Neural progenitor cell (in vitro differentiated cells): ENCODE data around the gene MYO15B. TPM values are rescaled to one million over a fixed set of nuclear protein-coding genes. Genes with fewer than 3 reads are reported as not detected.
A peak's percentile ranks its signal among the peaks of the same experiment; 100 is the strongest.

Experiments
- DNase-seq: peaks from one replicate; pipeline ENCODE4 v3.0.0-alpha.2; 2016; ENCODE audit warnings: low spot score
- H2AFZ ChIP-seq: fragments of 200-600 bp; sonication (generic); replicated peaks from 2 replicates; pipeline ENCODE4 v1.6.1; 2016; ENCODE audit warnings: antibody characterized with exemption
- H3F3A ChIP-seq: fragments of 200-600 bp; sonication (generic); 2 replicates; pipeline ENCODE4 v1.6.1; 2016; ENCODE audit warnings: antibody characterized with exemption, low read depth
- H3K27ac ChIP-seq: fragments of 200-600 bp; sonication (generic); 2 replicates; pipeline ENCODE4 v1.5.1; 2016; ENCODE audit warnings: mild to moderate bottlenecking
- H3K27me3 ChIP-seq: fragments of 200-600 bp; sonication (generic); 2 replicates; pipeline ENCODE4 v1.6.1; 2016; ENCODE audit warnings: mild to moderate bottlenecking, moderate library complexity
- H3K36me3 ChIP-seq: fragments of 200-600 bp; sonication (generic); 2 replicates; pipeline ENCODE4 v1.5.1; 2016
- H3K4me1 ChIP-seq: fragments of 200-600 bp; sonication (generic); 2 replicates; pipeline ENCODE4 v1.6.1; 2016; ENCODE audit warnings: mixed run types
- H3K4me2 ChIP-seq: fragments of 200-600 bp; sonication (generic); 2 replicates; pipeline ENCODE4 v1.6.1; 2016
- H3K4me3 ChIP-seq: fragments of 200-600 bp; sonication (generic); 2 replicates; pipeline ENCODE4 v1.5.1; 2016
- H3K79me2 ChIP-seq: fragments of 200-600 bp; sonication (generic); 2 replicates; pipeline ENCODE4 v1.6.1; 2016; ENCODE audit warnings: low read depth
- H3K9ac ChIP-seq: fragments of 200-600 bp; sonication (generic); 2 replicates; pipeline ENCODE4 v1.6.1; 2016
- H3K9me3 ChIP-seq: fragments of 200-600 bp; sonication (generic); 2 replicates; pipeline ENCODE4 v1.5.1; 2016; ENCODE audit warnings: low read depth
- H4K20me1 ChIP-seq: fragments of 200-600 bp; sonication (generic); 2 replicates; pipeline ENCODE4 v1.6.1; 2016; ENCODE audit warnings: low read depth
- H3K27ac Mint-ChIP-seq: 3 replicates; pipeline ENCODE4 v1.8.0; 2021; ENCODE audit warnings: mixed read lengths
- H3K27me3 Mint-ChIP-seq: 2 replicates; pipeline ENCODE4 v1.8.0; 2022; ENCODE audit warnings: low read depth, mild to moderate bottlenecking, inconsistent platforms, moderate library complexity, mixed read lengths; ENCODE audit not compliant: insufficient read depth
- H3K36me3 Mint-ChIP-seq: 3 replicates; pipeline ENCODE4 v1.8.0; 2021; ENCODE audit warnings: mixed read lengths
- H3K4me1 Mint-ChIP-seq: 3 replicates; pipeline ENCODE4 v1.8.0; 2021; ENCODE audit warnings: mixed read lengths
- H3K4me3 Mint-ChIP-seq: 3 replicates; pipeline ENCODE4 v1.8.0; 2021; ENCODE audit warnings: mild to moderate bottlenecking, moderate library complexity, mixed read lengths
- H3K9me3 Mint-ChIP-seq: 3 replicates; pipeline ENCODE4 v1.8.0; 2020; ENCODE audit warnings: mixed read lengths
- CTCF ChIP-seq: fragments of 200-600 bp; sonication (generic); IDR thresholded peaks from 2 replicates; pipeline ENCODE4 v1.5.1; 2017; ENCODE audit warnings: antibody characterized with exemption, mild to moderate bottlenecking
- EZH2 ChIP-seq: fragments of 200-600 bp; sonication (generic); IDR thresholded peaks from 2 replicates; pipeline ENCODE4 v1.6.1; 2017; ENCODE audit warnings: antibody characterized with exemption, mild to moderate bottlenecking, moderate library complexity
- EZH2phosphoT487 ChIP-seq: fragments of 200-600 bp; sonication (generic); IDR thresholded peaks from 2 replicates; pipeline ENCODE4 v1.6.1; 2017; ENCODE audit warnings: antibody characterized with exemption
- total RNA-seq: library from RNA; depleted of rRNA; stranded (reverse); fragments of >200 nt; gene quantifications from 2 replicates; pipeline ENCODE4 v1.2.3, GENCODE V29; 2015; ENCODE audit warnings: low replicate concordance

The MYO15B gene
- total RNA-seq, 1 donor from 2014 or later, result 10.2 TPM

GRCh38 chr17:75603123-75603522 is 15.5 kb downstream of the MYO15B start:
- Mint-ChIP-seq H3K36me3 (no peaks in the 10 kb centered on the region), H3K27ac (no peak overlapping the region), H3K4me1 (no peaks in the 10 kb centered on the region), H3K4me3 (no peak overlapping the region), H3K9me3 (no peaks in the 10 kb centered on the region), H3K27me3 (peaks cover 2% of the 10 kb centered on the region)
- peaks cover 5% of the 10 kb centered on the region for H3F3A ChIP-seq
- no peak overlapping the region for H3K4me3 ChIP-seq
- no peaks in the 10 kb centered on the region for H3K79me2 ChIP-seq
- H3K27ac ChIP-seq, result no peak overlapping the region
- no peak overlapping the region for H3K9ac ChIP-seq
- no peaks in the 10 kb centered on the region for H3K36me3 ChIP-seq
- H2AFZ ChIP-seq, result no peak overlapping the region
- H3K9me3 ChIP-seq, result no peaks in the 10 kb centered on the region
- H3K4me1 ChIP-seq, result no peaks in the 10 kb centered on the region
- H3K4me2 ChIP-seq, result no peak overlapping the region
- no peak for TF ChIP-seq CTCF
- no peak for TF ChIP-seq EZH2
- TF ChIP-seq EZH2phosphoT487, result no peak
- no peaks in the 10 kb centered on the region for H4K20me1 ChIP-seq
- no peaks in the 10 kb centered on the region for H3K27me3 ChIP-seq
- DNase-seq, result peak; percentile 1

- Mint-ChIP-seq H3K4me3 (no peak overlapping the region), H3K9me3 (no peaks in the 10 kb centered on the region), H3K4me1 (no peaks in the 10 kb centered on the region), H3K36me3 (no peaks in the 10 kb centered on the region), H3K27me3 (peaks cover 2% of the 10 kb centered on the region), H3K27ac (no peak overlapping the region)
- Histone ChIP-seq H3K36me3 (no peaks in the 10 kb centered on the region), H3K27me3 (no peaks in the 10 kb centered on the region), H3K4me1 (no peaks in the 10 kb centered on the region), H4K20me1 (no peaks in the 10 kb centered on the region), H3K79me2 (no peaks in the 10 kb centered on the region), H3K9ac (no peak overlapping the region), H3K27ac (no peak overlapping the region), H3K9me3 (no peaks in the 10 kb centered on the region), H3F3A (peaks cover 5% of the 10 kb centered on the region), H3K4me2 (no peak overlapping the region), H3K4me3 (no peak overlapping the region), H2AFZ (no peak overlapping the region)
- no peak for TF ChIP-seq CTCF
- TF ChIP-seq EZH2, result no peak
- TF ChIP-seq EZH2phosphoT487, result no peak
- peak; percentile 1 for DNase-seq
Observed at GRCh38 chr17:75604034-75604695, 16.6 kb downstream of the MYO15B start.

GRCh38 chr17:75605790-75606189 is 18.2 kb downstream of the MYO15B start:
- no peaks in the 10 kb centered on the region for H3K4me1 Mint-ChIP-seq
- H4K20me1 ChIP-seq, result no peaks in the 10 kb centered on the region
- no peak overlapping the region for H2AFZ ChIP-seq
- H3K9me3 ChIP-seq, result no peaks in the 10 kb centered on the region
- H3K9me3 Mint-ChIP-seq, result no peaks in the 10 kb centered on the region
- H3K36me3 Mint-ChIP-seq, result no peaks in the 10 kb centered on the region
- peaks cover 5% of the 10 kb centered on the region for H3F3A ChIP-seq
- no peak overlapping the region for H3K9ac ChIP-seq
- H3K4me1 ChIP-seq, result no peaks in the 10 kb centered on the region
- no peak overlapping the region for H3K27ac Mint-ChIP-seq
- H3K27me3 ChIP-seq, result no peaks in the 10 kb centered on the region
- no peak for DNase-seq
- no peaks in the 10 kb centered on the region for H3K79me2 ChIP-seq
- H3K4me3 Mint-ChIP-seq, result no peak overlapping the region
- no peak for TF ChIP-seq CTCF
- no peaks in the 10 kb centered on the region for H3K36me3 ChIP-seq
- no peak overlapping the region for H3K4me2 ChIP-seq
- H3K27me3 Mint-ChIP-seq, result peaks cover 2% of the 10 kb centered on the region
- H3K4me3 ChIP-seq, result no peak overlapping the region
- H3K27ac ChIP-seq, result no peak overlapping the region
